Measurements from ENCODE around the gene DAZAP1. TPM values are rescaled to one million over a fixed set of nuclear protein-coding genes. Genes with fewer than 3 reads are reported as not detected.

DAZAP1 gene
- total RNA-seq, 3 donors from 2014 or later, result 35.8 to 50.9 (median 48.8) TPM

GRCh38 chr19:1455002-1455335, 47.6 kb downstream of the DAZAP1 start:
- no peak for DNase-seq (ENCODE audit: low spot score in 2 of 2)
- H3K4me3 ChIP-seq, result peak overlapping the region in 2 of 3 donors; percentile 0 to 33
- no peaks in the 10 kb centered on the region for H3K36me3 ChIP-seq
- intact Hi-C loops (cut with DNase I; ENCODE audit: low total_unique reads), result no loop called here
- H3K9me3 ChIP-seq, result no peaks in the 10 kb centered on the region
- H3K4me1 ChIP-seq, result peaks cover 5 to 6% of the 10 kb centered on the region in 2 donors
- no peak overlapping the region for H3K27ac ChIP-seq
- peaks cover 22 to 61% of the 10 kb centered on the region in 2 donors for H3K27me3 ChIP-seq
- TF ChIP-seq POLR2AphosphoS5 (IDR thresholded peaks at IDR 0.05) (no peak), CTCF (IDR thresholded peaks at IDR 0.05) (no peak), POLR2A (IDR thresholded peaks at IDR 0.05) (no peak)

GRCh38 chr19:1455336-1456120, 48.1 kb downstream of the DAZAP1 start:
- Histone ChIP-seq H3K36me3 (no peaks in the 10 kb centered on the region), H3K27me3 (peaks cover 17 to 55% of the 10 kb centered on the region in 2 donors), H3K27ac (no peak overlapping the region), H3K4me1 (peaks cover 5 to 6% of the 10 kb centered on the region in 2 donors), H3K4me3 (peak overlapping the region in 2 of 3 donors; percentile 0 to 33), H3K9me3 (no peaks in the 10 kb centered on the region)
- intact Hi-C loops (cut with DNase I; ENCODE audit: low total_unique reads), result no loop called here
- peak in 1 of 2 donors; percentile 50 for DNase-seq (ENCODE audit: low spot score in 2 of 2)
- TF ChIP-seq CTCF (IDR thresholded peaks at IDR 0.05), result no peak
- TF ChIP-seq POLR2A (IDR thresholded peaks at IDR 0.05), result no peak
- no peak for TF ChIP-seq POLR2AphosphoS5 (IDR thresholded peaks at IDR 0.05)

- DNase-seq (ENCODE audit: low spot score in 2 of 2), result no peak
- Histone ChIP-seq H3K4me3 (no peak overlapping the region), H3K9me3 (no peaks in the 10 kb centered on the region), H3K4me1 (peaks cover 5 to 6% of the 10 kb centered on the region in 2 donors), H3K27me3 (peaks cover 14 to 47% of the 10 kb centered on the region in 2 donors), H3K27ac (no peak overlapping the region), H3K36me3 (no peaks in the 10 kb centered on the region)
- intact Hi-C loops (cut with DNase I; ENCODE audit: low total_unique reads), result no loop called here
- TF ChIP-seq CTCF (IDR thresholded peaks at IDR 0.05) (no peak), POLR2A (IDR thresholded peaks at IDR 0.05) (no peak), POLR2AphosphoS5 (IDR thresholded peaks at IDR 0.05) (no peak)
Observed at GRCh38 chr19:1456121-1456900, 48.9 kb downstream of the DAZAP1 start.

- Histone ChIP-seq H3K27me3 (peaks cover 11 to 39% of the 10 kb centered on the region in 2 donors), H3K4me1 (peaks cover 5 to 6% of the 10 kb centered on the region in 2 donors), H3K9me3 (no peaks in the 10 kb centered on the region), H3K36me3 (no peaks in the 10 kb centered on the region), H3K27ac (no peak overlapping the region), H3K4me3 (no peak overlapping the region)
- TF ChIP-seq POLR2A (IDR thresholded peaks at IDR 0.05) (no peak), POLR2AphosphoS5 (IDR thresholded peaks at IDR 0.05) (no peak), CTCF (IDR thresholded peaks at IDR 0.05) (no peak)
- intact Hi-C loops (cut with DNase I; ENCODE audit: low total_unique reads), result no loop called here
- DNase-seq (ENCODE audit: low spot score in 2 of 2), result no peak
Observed at GRCh38 chr19:1457031-1457739, 49.8 kb downstream of the DAZAP1 start.

Data from breast epithelium (tissue), 4 donors.